H9 (cell line): ENCODE results near the gene CBX3. TPM values are rescaled to one million over a fixed set of nuclear protein-coding genes. Genes with fewer than 3 reads are reported as not detected.

ENCODE experiments used
- DNase-seq: peaks from one replicate; pipeline ENCODE4 v3.0.0-alpha.2; 2017
- H2AFZ ChIP-seq: one replicate; pipeline ENCODE4 v1.6.1; 2013; ENCODE audit warnings: mild to moderate bottlenecking, low read length, control low read depth, moderate library complexity
- H2AK5ac ChIP-seq: 2 replicates; pipeline ENCODE4 v1.6.1; 2013; ENCODE audit warnings: low read length, control low read depth, mixed read lengths; ENCODE audit not compliant: insufficient read length
- H2BK120ac ChIP-seq: one replicate; pipeline ENCODE4 v1.6.1; 2013; ENCODE audit warnings: low read depth, mild to moderate bottlenecking, low read length, control low read depth, inconsistent platforms; ENCODE audit not compliant: poor library complexity, severe bottlenecking
- H2BK12ac ChIP-seq: 2 replicates; pipeline ENCODE4 v1.6.1; 2013; ENCODE audit warnings: low read length, control low read depth, mixed read lengths, low read depth; ENCODE audit not compliant: insufficient read length
- H2BK15ac ChIP-seq: 2 replicates; pipeline ENCODE4 v1.6.1; 2013; ENCODE audit warnings: low read depth, low read length, control low read depth
- H2BK20ac ChIP-seq: one replicate; pipeline ENCODE4 v1.6.1; 2013; ENCODE audit warnings: low read depth, mild to moderate bottlenecking, low read length, control low read depth, inconsistent platforms; ENCODE audit not compliant: poor library complexity, severe bottlenecking
- H2BK5ac ChIP-seq: 2 replicates; pipeline ENCODE4 v1.6.1; 2013; ENCODE audit warnings: low read length, control low read depth, mixed read lengths; ENCODE audit not compliant: insufficient read length
- H3K14ac ChIP-seq: 2 replicates; pipeline ENCODE4 v1.6.1; 2013; ENCODE audit warnings: low read length, control low read depth; ENCODE audit not compliant: insufficient read depth
- H3K18ac ChIP-seq: 2 replicates; pipeline ENCODE4 v1.6.1; 2013; ENCODE audit warnings: low read depth, mild to moderate bottlenecking, mixed read lengths, low read length, control low read depth; ENCODE audit not compliant: insufficient read length
- H3K23ac ChIP-seq: 2 replicates; pipeline ENCODE4 v1.6.1; 2013; ENCODE audit warnings: low read length, control low read depth, mixed read lengths, low read depth; ENCODE audit not compliant: insufficient read length
- H3K23me2 ChIP-seq: 2 replicates; pipeline ENCODE4 v1.6.1; 2013; ENCODE audit warnings: low read depth, mild to moderate bottlenecking, mixed read lengths, low read length, control low read depth; ENCODE audit not compliant: insufficient read length, poor library complexity, severe bottlenecking
- H3K27ac ChIP-seq: 2 replicates; pipeline ENCODE4 v1.5.1; 2013; ENCODE audit warnings: low read length, control low read depth, mixed read lengths, low read depth; ENCODE audit not compliant: insufficient read length
- H3K27me3 ChIP-seq: 2 replicates; pipeline ENCODE4 v1.6.1; 2013; ENCODE audit warnings: low read length, control low read depth, inconsistent platforms; ENCODE audit not compliant: insufficient read depth
- H3K4ac ChIP-seq: 2 replicates; pipeline ENCODE4 v1.6.1; 2013; ENCODE audit warnings: low read depth, mild to moderate bottlenecking, control low read depth, inconsistent platforms, low read length, moderate library complexity
- H3K4me1 ChIP-seq: 2 replicates; pipeline ENCODE4 v1.6.1; 2013; ENCODE audit warnings: low read length, control low read depth, inconsistent platforms; ENCODE audit not compliant: insufficient read depth
- H3K4me2 ChIP-seq: 2 replicates; pipeline ENCODE4 v1.6.1; 2013; ENCODE audit warnings: low read length, control low read depth, mixed read lengths; ENCODE audit not compliant: insufficient read length, insufficient read depth
- H3K56ac ChIP-seq: 2 replicates; pipeline ENCODE4 v1.6.1; 2013; ENCODE audit warnings: low read depth, mild to moderate bottlenecking, mixed read lengths, low read length, control low read depth; ENCODE audit not compliant: insufficient read length
- H3K79me1 ChIP-seq: 2 replicates; pipeline ENCODE4 v1.6.1; 2013; ENCODE audit warnings: low read depth, mild to moderate bottlenecking, moderate library complexity, low read length, control low read depth, inconsistent platforms; ENCODE audit not compliant: insufficient read depth, poor library complexity, severe bottlenecking
- H3K79me2 ChIP-seq: 2 replicates; pipeline ENCODE4 v1.6.1; 2013; ENCODE audit warnings: low read length, control low read depth, inconsistent platforms; ENCODE audit not compliant: insufficient read depth
- H3K9ac ChIP-seq: 2 replicates; pipeline ENCODE4 v1.6.1; 2013; ENCODE audit warnings: low read length, control low read depth, mixed read lengths; ENCODE audit not compliant: insufficient read length; ENCODE audit errors: extremely low read depth
- H3K9me3 ChIP-seq: one replicate; pipeline ENCODE4 v1.6.1; 2013; ENCODE audit warnings: low read depth, low read length, inconsistent platforms; ENCODE audit not compliant: control insufficient read depth
- H3T11ph ChIP-seq: one replicate; pipeline ENCODE4 v1.6.1; 2013; ENCODE audit warnings: mild to moderate bottlenecking, low read length, control low read depth, inconsistent platforms
- H4K20me1 ChIP-seq: one replicate; pipeline ENCODE4 v1.6.1; 2013; ENCODE audit not compliant: control insufficient read depth, insufficient read length, insufficient read depth
- H4K5ac ChIP-seq: 2 replicates; pipeline ENCODE4 v1.6.1; 2013; ENCODE audit warnings: low read depth, mild to moderate bottlenecking, mixed read lengths, low read length, control low read depth; ENCODE audit not compliant: insufficient read length
- H4K8ac ChIP-seq: replicated peaks from 2 replicates; pipeline ENCODE4 v1.6.1; 2013; ENCODE audit warnings: low read length, control low read depth, mixed read lengths, low read depth; ENCODE audit not compliant: insufficient read length
- H4K91ac ChIP-seq: 2 replicates; pipeline ENCODE4 v1.6.1; 2013; ENCODE audit warnings: low read depth, mild to moderate bottlenecking, moderate library complexity, mixed read lengths, low read length, control low read depth; ENCODE audit not compliant: insufficient read length
- H3K27ac Mint-ChIP-seq, 3 experiments: 2 replicates in 2 of 3; 3 replicates in 1 of 3; pipeline ENCODE4 v1.8.0; 2020 to 2021; ENCODE audit warnings: mixed read lengths in 3 of 3, mild to moderate bottlenecking in 1 of 3, moderate library complexity in 1 of 3
- H3K27me3 Mint-ChIP-seq: 2 replicates; pipeline ENCODE4 v1.8.0; 2021; ENCODE audit warnings: low read depth, mild to moderate bottlenecking, moderate library complexity, mixed read lengths
- H3K36me3 Mint-ChIP-seq, 3 experiments: 2 replicates in 2 of 3; 3 replicates in 1 of 3; pipeline ENCODE4 v1.8.0; 2020 to 2021; ENCODE audit warnings: low read depth in 3 of 3, mixed read lengths in 3 of 3; ENCODE audit not compliant: insufficient read depth in 1 of 3
- H3K4me1 Mint-ChIP-seq, 2 experiments: 2 replicates each; pipeline ENCODE4 v1.8.0; 2020; ENCODE audit warnings: mixed read lengths in 2 of 2
- H3K4me3 Mint-ChIP-seq, 2 experiments: 2 replicates in 1 of 2; 3 replicates in 1 of 2; pipeline ENCODE4 v1.8.0; 2020 to 2021; ENCODE audit warnings: mild to moderate bottlenecking in 2 of 2, mixed read lengths in 2 of 2, moderate library complexity in 1 of 2
- H3K9me3 Mint-ChIP-seq, 2 experiments: 2 replicates in 1 of 2; 3 replicates in 1 of 2; pipeline ENCODE4 v1.8.0; 2020; ENCODE audit warnings: mild to moderate bottlenecking in 2 of 2, mixed read lengths in 2 of 2, moderate library complexity in 1 of 2
- CTCF ChIP-seq: fragments of 200-600 bp; sonication (generic); conservative IDR thresholded peaks from 3 replicates; pipeline ENCODE4 v1.8.0; 2021; ENCODE audit warnings: antibody characterized with exemption, mild to moderate bottlenecking
- WGBS: extraction: QIAGEN DNeasy Blood & Tissue Kit; methylation state at CpG from one replicate; pipeline ENCODE4 v1.1.7; 2013; ENCODE audit warnings: missing lambda C conversion rate, low lambda C conversion rate, mixed read lengths; ENCODE audit not compliant: insufficient read length; ENCODE audit errors: extremely low coverage; 5-methylcytosine and 5-hydroxymethylcytosine counted together
- total RNA-seq: library from RNA; stranded (reverse); gene quantifications from 2 replicates; pipeline ENCODE4 v1.2.1, GENCODE V29; 2021

CBX3 gene
- total RNA-seq, 1 experiment from 2014 or later, result 288 TPM

DNA sequence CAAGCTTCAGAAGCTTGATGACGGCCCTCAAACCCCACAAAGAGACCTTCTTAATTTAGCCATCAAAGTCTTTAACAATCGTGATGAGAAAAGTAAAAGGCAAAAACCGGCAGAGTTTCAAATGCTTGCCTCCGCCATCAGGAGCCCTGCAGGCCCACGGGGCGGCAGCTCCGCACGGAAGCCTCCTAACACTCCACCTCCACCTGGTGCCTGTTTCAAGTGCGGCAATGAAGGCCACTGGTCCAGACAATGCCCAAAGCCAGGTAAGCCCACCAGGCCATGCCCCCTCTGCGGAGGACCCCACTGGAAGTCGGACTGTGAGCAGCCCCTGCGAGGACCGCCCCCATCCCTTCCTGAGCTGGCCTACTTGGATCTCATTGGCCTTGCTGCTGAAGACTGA, 43.6 kb downstream of the CBX3 start:
- Histone ChIP-seq H3K9ac (no peak overlapping the region), H3K27me3 (no peaks in the 10 kb centered on the region), H2BK120ac (no peak overlapping the region), H3K23ac (no peak overlapping the region), H2BK20ac (no peak overlapping the region), H3T11ph (no peak overlapping the region), H3K18ac (no peak overlapping the region), H4K91ac (no peak overlapping the region), H2AFZ (no peak overlapping the region), H2BK5ac (no peak overlapping the region), H4K5ac (no peak overlapping the region), H3K4me1 (no peaks in the 10 kb centered on the region), H4K8ac (no peak overlapping the region), H3K4me2 (no peak overlapping the region), H3K79me2 (no peaks in the 10 kb centered on the region), H3K56ac (no peak overlapping the region), H3K27ac (no peak overlapping the region), H3K4ac (no peak overlapping the region), H3K14ac (no peak overlapping the region), H2BK12ac (no peak overlapping the region), H2AK5ac (no peak overlapping the region), H4K20me1 (no peaks in the 10 kb centered on the region), H2BK15ac (no peak overlapping the region), H3K9me3 (no peaks in the 10 kb centered on the region), H3K79me1 (no peaks in the 10 kb centered on the region), H3K23me2 (no peaks in the 10 kb centered on the region)
- Mint-ChIP-seq H3K4me1 (no peaks in the 10 kb centered on the region), H3K9me3 (no peaks in the 10 kb centered on the region), H3K36me3 (no peaks in the 10 kb centered on the region), H3K27me3 (no peaks in the 10 kb centered on the region; the same call in none of the 2 replicates), H3K27ac (no peak overlapping the region), H3K4me3 (no peak overlapping the region)
- no peak for TF ChIP-seq CTCF
- no peak for DNase-seq
- WGBS, result no CpG with 5 or more reads among the region's 13 CpGs
